ENCODE data around the gene MTFMT. TPM values are rescaled to one million over a fixed set of nuclear protein-coding genes. Genes with fewer than 3 reads are reported as not detected.

MTFMT gene
- total and polyA plus RNA-seq, 2 experiments from 2014 or later: 19.0 to 36.0 TPM

- TF ChIP-seq, protein P1, sequence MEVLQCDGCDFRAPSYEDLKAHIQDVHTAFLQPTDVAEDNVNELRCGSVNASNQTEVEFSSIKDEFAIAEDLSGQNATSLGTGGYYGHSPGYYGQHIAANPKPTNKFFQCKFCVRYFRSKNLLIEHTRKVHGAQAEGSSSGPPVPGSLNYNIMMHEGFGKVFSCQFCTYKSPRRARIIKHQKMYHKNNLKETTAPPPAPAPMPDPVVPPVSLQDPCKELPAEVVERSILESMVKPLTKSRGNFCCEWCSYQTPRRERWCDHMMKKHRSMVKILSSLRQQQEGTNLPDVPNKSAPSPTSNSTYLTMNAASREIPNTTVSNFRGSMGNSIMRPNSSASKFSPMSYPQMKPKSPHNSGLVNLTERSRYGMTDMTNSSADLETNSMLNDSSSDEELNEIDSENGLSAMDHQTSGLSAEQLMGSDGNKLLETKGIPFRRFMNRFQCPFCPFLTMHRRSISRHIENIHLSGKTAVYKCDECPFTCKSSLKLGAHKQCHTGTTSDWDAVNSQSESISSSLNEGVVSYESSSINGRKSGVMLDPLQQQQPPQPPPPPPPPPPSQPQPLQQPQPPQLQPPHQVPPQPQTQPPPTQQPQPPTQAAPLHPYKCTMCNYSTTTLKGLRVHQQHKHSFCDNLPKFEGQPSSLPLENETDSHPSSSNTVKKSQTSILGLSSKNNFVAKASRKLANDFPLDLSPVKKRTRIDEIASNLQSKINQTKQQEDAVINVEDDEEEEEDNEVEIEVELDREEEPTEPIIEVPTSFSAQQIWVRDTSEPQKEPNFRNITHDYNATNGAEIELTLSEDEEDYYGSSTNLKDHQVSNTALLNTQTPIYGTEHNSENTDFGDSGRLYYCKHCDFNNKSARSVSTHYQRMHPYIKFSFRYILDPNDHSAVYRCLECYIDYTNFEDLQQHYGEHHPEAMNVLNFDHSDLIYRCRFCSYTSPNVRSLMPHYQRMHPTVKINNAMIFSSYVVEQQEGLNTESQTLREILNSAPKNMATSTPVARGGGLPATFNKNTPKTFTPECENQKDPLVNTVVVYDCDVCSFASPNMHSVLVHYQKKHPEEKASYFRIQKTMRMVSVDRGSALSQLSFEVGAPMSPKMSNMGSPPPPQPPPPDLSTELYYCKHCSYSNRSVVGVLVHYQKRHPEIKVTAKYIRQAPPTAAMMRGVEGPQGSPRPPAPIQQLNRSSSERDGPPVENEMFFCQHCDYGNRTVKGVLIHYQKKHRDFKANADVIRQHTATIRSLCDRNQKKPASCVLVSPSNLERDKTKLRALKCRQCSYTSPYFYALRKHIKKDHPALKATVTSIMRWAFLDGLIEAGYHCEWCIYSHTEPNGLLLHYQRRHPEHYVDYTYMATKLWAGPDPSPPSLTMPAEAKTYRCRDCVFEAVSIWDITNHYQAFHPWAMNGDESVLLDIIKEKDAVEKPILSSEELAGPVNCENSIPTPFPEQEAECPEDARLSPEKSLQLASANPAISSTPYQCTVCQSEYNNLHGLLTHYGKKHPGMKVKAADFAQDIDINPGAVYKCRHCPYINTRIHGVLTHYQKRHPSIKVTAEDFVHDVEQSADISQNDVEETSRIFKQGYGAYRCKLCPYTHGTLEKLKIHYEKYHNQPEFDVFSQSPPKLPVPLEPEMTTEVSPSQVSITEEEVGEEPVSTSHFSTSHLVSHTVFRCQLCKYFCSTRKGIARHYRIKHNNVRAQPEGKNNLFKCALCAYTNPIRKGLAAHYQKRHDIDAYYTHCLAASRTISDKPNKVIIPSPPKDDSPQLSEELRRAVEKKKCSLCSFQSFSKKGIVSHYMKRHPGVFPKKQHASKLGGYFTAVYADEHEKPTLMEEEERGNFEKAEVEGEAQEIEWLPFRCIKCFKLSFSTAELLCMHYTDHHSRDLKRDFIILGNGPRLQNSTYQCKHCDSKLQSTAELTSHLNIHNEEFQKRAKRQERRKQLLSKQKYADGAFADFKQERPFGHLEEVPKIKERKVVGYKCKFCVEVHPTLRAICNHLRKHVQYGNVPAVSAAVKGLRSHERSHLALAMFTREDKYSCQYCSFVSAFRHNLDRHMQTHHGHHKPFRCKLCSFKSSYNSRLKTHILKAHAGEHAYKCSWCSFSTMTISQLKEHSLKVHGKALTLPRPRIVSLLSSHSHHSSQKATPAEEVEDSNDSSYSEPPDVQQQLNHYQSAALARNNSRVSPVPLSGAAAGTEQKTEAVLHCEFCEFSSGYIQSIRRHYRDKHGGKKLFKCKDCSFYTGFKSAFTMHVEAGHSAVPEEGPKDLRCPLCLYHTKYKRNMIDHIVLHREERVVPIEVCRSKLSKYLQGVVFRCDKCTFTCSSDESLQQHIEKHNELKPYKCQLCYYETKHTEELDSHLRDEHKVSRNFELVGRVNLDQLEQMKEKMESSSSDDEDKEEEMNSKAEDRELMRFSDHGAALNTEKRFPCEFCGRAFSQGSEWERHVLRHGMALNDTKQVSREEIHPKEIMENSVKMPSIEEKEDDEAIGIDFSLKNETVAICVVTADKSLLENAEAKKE (CRISPR knock-in tag; IDR thresholded peaks at IDR 0.05): no peak
- TF ChIP-seq ZNF114 (CRISPR knock-in tag; IDR thresholded peaks at IDR 0.05): no peak
- no peak for TF ChIP-seq CREB1 (CRISPR knock-in tag; IDR thresholded peaks at IDR 0.05; ENCODE audit: low read depth)
These were observed 26.7 kb upstream of the MTFMT start (continued) for GRCh38 chr15:65056106-65056505.

DNA sequence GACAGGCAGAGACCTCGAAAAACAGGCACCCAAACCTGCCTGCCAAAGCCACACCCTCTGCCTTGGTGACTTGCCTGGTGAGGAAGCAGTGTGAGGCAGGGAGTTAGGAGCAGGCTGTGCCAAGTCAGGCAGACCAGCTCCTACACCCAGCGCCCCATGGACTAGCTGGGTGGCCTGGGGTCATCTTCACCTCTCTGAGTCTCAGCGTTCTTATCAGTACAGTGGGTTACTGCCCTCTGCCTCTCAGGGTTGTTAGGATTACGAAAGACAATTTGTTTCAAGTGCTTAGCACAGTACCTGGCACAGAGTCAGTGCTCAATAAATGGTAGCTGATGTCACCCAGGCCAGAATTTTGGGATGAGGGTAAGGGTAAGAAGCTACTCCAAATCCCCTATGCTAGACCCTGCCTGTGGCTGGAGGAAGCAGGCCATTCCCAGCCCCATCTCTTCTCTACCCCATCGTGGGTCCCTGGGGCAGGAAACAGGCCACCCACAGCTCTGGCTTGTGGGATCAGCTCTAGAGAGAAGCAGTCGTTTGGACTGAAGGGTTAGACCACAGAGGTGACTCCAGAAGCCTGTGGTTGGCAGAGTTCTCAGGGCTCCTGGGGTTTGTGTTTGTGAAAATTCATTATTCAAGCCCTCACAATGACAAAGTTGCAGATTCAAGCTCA, 25.9 kb upstream of the MTFMT start:
- H3K9me2 ChIP-seq (ENCODE audit: insufficient read depth): no peaks in the 10 kb centered on the region
- no peak overlapping the region for H3K27ac ChIP-seq (ENCODE audit: low read depth)
- no peak overlapping the region for H3K4me2 ChIP-seq
- H3K27me3 ChIP-seq (ENCODE audit: insufficient read depth): no peaks in the 10 kb centered on the region
- H3K36me3 ChIP-seq (ENCODE audit: insufficient read depth): no peaks in the 10 kb centered on the region
- Mint-ChIP-seq H3K4me1 (peaks cover under 1% of the 10 kb centered on the region; the same call in 1 of the 3 replicates), H3K27me3 (ENCODE audit: insufficient read depth, low read depth, poor library complexity) (peaks cover 5% of the 10 kb centered on the region), H3K9me3 (no peaks in the 10 kb centered on the region), H3K36me3 (ENCODE audit: low read depth) (peaks cover 2% of the 10 kb centered on the region; the same call in 1 of the 3 replicates), H3K27ac (no peak overlapping the region), H3K4me3 (no peak overlapping the region)
- no peak overlapping the region for H3K4me3 ChIP-seq
- DNase-seq (ENCODE audit: low spot score): no peak
- H3K4me1 ChIP-seq (ENCODE audit: insufficient read depth): no peaks in the 10 kb centered on the region
- H2AFZ ChIP-seq: no peak overlapping the region
- no peaks in the 10 kb centered on the region for H3K79me2 ChIP-seq (replicated peaks; ENCODE audit: insufficient read depth)
- H3F3A ChIP-seq (replicated peaks; ENCODE audit: low read depth): no peaks in the 10 kb centered on the region
- H4K20me1 ChIP-seq (replicated peaks; ENCODE audit: insufficient read depth): no peaks in the 10 kb centered on the region
- no peak for ATAC-seq
- no peak for TF ChIP-seq STAT1 (IDR thresholded peaks at IDR 0.05; ENCODE audit: unreplicated experiment)
- TF ChIP-seq, protein P2, sequence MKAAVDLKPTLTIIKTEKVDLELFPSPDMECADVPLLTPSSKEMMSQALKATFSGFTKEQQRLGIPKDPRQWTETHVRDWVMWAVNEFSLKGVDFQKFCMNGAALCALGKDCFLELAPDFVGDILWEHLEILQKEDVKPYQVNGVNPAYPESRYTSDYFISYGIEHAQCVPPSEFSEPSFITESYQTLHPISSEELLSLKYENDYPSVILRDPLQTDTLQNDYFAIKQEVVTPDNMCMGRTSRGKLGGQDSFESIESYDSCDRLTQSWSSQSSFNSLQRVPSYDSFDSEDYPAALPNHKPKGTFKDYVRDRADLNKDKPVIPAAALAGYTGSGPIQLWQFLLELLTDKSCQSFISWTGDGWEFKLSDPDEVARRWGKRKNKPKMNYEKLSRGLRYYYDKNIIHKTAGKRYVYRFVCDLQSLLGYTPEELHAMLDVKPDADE (IDR thresholded peaks at IDR 0.05): no peak
- no peak for TF ChIP-seq ZNF114 (CRISPR knock-in tag; IDR thresholded peaks at IDR 0.05)
- no peak for TF ChIP-seq EZH2 (IDR thresholded peaks at IDR 0.05; ENCODE audit: low read depth, unreplicated experiment)
- TF ChIP-seq CTCF (conservative IDR thresholded peaks at IDR 0.05; ENCODE audit: low read depth in 2 of 2): no peak
- TF ChIP-seq POLR2AphosphoS5 (IDR thresholded peaks at IDR 0.05; ENCODE audit: low read depth): no peak
- TF ChIP-seq NANOG (IDR thresholded peaks at IDR 0.05; ENCODE audit: borderline replicate concordance): no peak
- TF ChIP-seq EZH2phosphoT487 (IDR thresholded peaks at IDR 0.05; ENCODE audit: unreplicated experiment): no peak
- TF ChIP-seq JUNB (IDR thresholded peaks at IDR 0.05; ENCODE audit: unreplicated experiment): no peak
